ENCODE data around the gene THUMPD3.

DNA sequence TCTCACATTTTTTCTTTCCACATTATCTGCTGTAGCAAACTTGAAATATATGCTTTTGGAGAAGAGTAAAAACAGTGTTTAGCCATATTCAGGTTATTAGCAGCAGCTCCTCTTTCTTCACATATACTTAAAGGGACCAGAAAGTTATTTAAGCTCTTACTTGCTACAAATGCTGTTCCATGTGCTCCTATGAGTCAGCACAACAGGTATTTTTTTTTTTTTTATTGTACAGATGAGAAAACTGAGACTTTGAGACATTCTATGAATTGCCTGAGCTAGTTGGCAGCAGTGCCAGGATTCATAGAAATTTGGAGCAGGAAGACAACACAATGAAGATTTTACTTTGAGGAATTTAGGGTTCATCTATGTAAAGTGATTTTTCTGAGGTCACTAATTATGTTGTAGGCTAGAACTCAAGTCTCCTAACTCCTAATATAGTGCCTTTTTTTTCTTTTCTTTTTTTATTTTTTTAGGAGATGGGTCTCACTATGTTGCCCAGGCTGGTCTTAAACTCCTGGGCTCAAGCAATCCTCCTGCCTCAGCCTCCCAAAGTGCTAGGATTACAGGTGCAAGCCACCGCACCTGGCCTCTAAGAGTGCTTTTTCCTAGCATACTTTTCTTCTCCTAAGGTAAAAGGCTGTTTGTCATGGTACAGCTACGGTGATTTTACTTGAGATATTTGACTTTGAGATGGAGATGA is 58.1 kb downstream of the THUMPD3 start:
- TF ChIP-seq, protein P1, sequence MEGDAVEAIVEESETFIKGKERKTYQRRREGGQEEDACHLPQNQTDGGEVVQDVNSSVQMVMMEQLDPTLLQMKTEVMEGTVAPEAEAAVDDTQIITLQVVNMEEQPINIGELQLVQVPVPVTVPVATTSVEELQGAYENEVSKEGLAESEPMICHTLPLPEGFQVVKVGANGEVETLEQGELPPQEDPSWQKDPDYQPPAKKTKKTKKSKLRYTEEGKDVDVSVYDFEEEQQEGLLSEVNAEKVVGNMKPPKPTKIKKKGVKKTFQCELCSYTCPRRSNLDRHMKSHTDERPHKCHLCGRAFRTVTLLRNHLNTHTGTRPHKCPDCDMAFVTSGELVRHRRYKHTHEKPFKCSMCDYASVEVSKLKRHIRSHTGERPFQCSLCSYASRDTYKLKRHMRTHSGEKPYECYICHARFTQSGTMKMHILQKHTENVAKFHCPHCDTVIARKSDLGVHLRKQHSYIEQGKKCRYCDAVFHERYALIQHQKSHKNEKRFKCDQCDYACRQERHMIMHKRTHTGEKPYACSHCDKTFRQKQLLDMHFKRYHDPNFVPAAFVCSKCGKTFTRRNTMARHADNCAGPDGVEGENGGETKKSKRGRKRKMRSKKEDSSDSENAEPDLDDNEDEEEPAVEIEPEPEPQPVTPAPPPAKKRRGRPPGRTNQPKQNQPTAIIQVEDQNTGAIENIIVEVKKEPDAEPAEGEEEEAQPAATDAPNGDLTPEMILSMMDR (IDR thresholded peaks at IDR 0.05), result no peak
- TF ChIP-seq ZFX (IDR thresholded peaks at IDR 0.05; ENCODE audit: borderline replicate concordance), result no peak

Measured in 22Rv1 (cell line).